HG03066 (cell line): ENCODE results near the gene CNTN4.

ENCODE experiments used
- ATAC-seq: cut with Tn5 transposase; IDR thresholded peaks from one replicate; pipeline ENCODE4 v1.9.1; 2021; ENCODE audit warnings: low read depth; ENCODE audit not compliant: unreplicated experiment

The CNTN4 gene

GRCh38 chr3:3068358-3068881 is 969.8 kb downstream of the CNTN4 start:
- no peak for ATAC-seq

- no peak for ATAC-seq
Observed at GRCh38 chr3:3069723-3070122, 971.1 kb downstream of the CNTN4 start.

GRCh38 chr3:3071136-3071535 is 972.5 kb downstream of the CNTN4 start:
- ATAC-seq = no peak

GRCh38 chr3:3074551-3075257 is 976.0 kb downstream of the CNTN4 start:
- ATAC-seq = no peak

- no peak for ATAC-seq
Observed at GRCh38 chr3:3080309-3080708, 981.6 kb downstream of the CNTN4 start.

- peak; percentile 41 for ATAC-seq
Observed at GRCh38 chr3:3081381-3082233, 982.9 kb downstream of the CNTN4 start.

- ATAC-seq = peak; percentile 78
Observed at GRCh38 chr3:3082234-3082924, 983.7 kb downstream of the CNTN4 start.

- no peak for ATAC-seq
Observed at GRCh38 chr3:3084890-3085289, 986.2 kb downstream of the CNTN4 start.

GRCh38 chr3:3085782-3086181 is 987.1 kb downstream of the CNTN4 start:
- ATAC-seq = peak; percentile 20

GRCh38 chr3:3086239-3086638 is 987.6 kb downstream of the CNTN4 start:
- no peak for ATAC-seq

- no peak for ATAC-seq
Observed at GRCh38 chr3:3087279-3087678, 988.6 kb downstream of the CNTN4 start.

- ATAC-seq = no peak
Observed at GRCh38 chr3:3087716-3088465, 989.2 kb downstream of the CNTN4 start.

- ATAC-seq = peak; percentile 99
Observed at GRCh38 chr3:3089017-3089416, 990.4 kb downstream of the CNTN4 start.

GRCh38 chr3:3097958-3098357 is 999.3 kb downstream of the CNTN4 start:
- no peak for ATAC-seq

- peak; percentile 65 for ATAC-seq
Observed at GRCh38 chr3:3101660-3102458, 1003.2 kb downstream of the CNTN4 start.

- no peak for ATAC-seq
Observed at GRCh38 chr3:3102751-3103150, 1004.1 kb downstream of the CNTN4 start.

GRCh38 chr3:3105246-3105645 is 1006.6 kb downstream of the CNTN4 start:
- no peak for ATAC-seq

- no peak for ATAC-seq
Observed at GRCh38 chr3:3105815-3106214, 1007.1 kb downstream of the CNTN4 start.

- ATAC-seq = no peak
Observed at GRCh38 chr3:3107181-3107580, 1008.5 kb downstream of the CNTN4 start.
